GM10266 (cell line): ENCODE measurements around the gene ZC3H13.
A peak's percentile ranks its signal among the peaks of the same experiment; 100 is the strongest.

Experiments used
- DNase-seq: peaks from one replicate; pipeline ENCODE4 v3.0.0; 2012; ENCODE audit errors: extremely low spot score
- CTCF ChIP-seq: IDR thresholded peaks from 2 replicates; pipeline ENCODE4 v1.5.1; 2012; ENCODE audit warnings: mild to moderate bottlenecking, low read depth; ENCODE audit not compliant: control insufficient read depth, insufficient read depth; ENCODE audit errors: missing control alignments

Gene ZC3H13

DNA sequence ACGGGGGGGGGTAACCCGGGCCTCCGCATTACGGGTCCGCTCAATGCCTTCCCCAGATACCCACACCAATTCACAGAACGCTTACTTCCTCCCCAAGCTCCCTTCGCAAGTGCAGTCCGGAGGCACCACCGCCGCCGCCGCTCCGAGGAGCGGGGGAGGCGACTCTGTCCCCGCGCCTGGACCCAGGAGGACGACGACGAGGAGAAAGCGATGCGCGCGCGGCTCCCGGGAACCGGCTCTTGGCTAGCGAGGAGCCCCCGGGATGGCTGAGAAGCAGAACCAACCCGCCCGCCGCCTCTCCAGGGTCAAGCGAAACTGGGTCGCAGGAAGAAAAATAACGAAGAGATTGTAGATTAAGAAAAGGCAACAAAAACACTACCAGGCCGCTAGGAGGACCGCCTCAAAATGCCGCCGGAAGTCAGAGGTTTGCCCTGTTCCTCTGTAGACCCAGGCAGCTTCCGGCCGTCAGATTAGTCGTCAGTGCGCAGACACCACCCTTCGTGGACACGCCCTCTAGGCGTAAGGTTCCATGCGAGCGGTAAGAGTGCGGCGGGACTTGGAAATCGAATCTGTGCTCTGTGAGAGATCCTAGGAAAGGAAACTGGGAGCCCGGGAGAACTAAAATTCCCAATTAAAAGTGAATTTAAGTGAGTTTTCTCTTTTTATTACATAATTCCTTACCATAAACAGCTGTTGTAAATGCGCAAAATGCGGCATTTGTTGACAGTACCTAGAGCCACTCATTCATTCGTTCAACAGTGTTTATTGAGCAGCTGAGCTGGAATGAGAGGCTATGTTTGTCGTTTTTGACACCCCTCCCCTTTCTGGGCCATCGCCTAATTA is at the start of gene ZC3H13:
ZC3H13 (minus strand) TSS at position 428 of the 843 bp plus-strand sequence. CDS start 7,239 bp downstream, outside the sequence.
- TF ChIP-seq CTCF: peak; percentile 18

GRCh38 chr13:46102255-46102605 is 49.7 kb upstream of the ZC3H13 start:
- TF ChIP-seq CTCF: no peak

More for the DNA sequence above, at the start of gene ZC3H13:
- peak; percentile 87 for DNase-seq

DNA sequence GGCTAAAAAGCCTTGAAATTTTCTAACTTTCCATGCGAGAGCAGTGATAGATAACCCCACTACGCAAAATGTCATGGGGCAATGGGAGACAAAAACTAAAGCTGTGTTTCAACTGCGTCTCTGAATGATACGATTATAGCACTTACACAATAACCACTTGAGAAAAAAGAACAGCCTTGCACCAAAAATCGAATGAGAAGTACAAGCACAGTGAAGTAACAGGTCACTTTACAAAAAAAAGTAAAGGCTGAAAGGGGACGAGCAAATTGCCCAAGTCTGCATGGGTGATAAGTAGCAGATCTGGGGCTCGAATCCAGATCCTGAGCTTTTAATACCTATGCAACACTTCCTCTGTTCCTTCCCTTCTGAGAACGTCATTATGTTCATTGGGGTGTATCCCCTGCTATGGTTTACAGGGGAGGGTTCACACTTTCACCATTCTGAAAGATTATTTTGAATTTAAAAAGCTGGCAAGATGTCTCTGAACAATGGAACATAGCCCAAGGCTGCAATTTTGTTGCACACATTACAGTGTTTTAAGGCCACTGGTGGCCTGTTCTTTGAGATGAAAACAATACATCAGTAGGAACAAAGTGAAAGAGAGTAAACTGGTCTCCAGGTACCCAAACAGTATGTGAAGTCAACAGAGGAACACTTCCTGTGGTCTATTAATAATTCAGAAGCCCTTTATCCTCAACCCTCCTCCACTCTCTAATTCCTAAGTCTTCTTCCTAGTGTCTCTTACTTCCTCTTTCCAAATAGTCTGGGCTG is 49.1 kb upstream of the ZC3H13 start:
- no peak for TF ChIP-seq CTCF
- no peak for DNase-seq

More at GRCh38 chr13:46102255-46102605, 49.7 kb upstream of the ZC3H13 start:
- DNase-seq: no peak

DNA sequence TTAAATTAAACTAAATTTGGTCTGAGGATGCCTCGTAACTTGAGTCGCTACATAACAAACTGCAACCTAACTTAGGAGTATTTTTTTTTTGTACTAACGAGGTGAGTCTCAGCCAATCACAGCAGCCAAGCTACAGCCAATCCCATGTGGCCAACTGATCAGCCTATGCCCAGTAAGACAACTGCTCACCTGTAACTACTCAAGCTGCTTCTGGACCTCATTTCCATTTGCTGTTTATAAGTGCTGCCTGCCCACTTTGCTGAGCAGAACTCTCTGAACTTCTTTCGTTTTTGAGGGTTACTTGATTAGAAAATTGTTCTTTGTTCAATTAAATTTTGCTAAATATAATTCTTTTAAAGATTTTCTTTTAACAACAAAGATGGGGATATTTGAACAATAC is 48.5 kb upstream of the ZC3H13 start:
- DNase-seq: no peak
- no peak for TF ChIP-seq CTCF

GRCh38 chr13:46100191-46100815 is 47.8 kb upstream of the ZC3H13 start:
- DNase-seq: peak; percentile 54
- no peak for TF ChIP-seq CTCF

DNA sequence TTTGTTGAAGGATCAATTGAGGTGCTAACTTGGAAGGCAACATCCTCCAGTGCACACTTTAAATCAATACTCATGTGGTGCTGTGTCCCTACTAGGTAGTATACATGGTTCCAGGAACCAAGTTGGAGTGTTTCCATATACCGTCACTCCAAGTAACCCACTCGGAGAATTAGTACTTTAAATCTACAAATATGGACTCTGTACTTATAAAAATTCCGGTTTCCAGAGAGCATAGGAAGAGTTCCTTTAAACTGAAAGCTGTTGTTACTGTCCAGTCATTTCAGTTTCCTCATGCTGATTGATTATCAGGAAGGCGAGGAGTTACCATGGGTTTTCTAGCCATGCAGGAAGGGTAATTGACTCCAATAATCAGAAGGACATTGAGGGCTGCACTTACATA is 45.1 kb upstream of the ZC3H13 start:
- no peak for DNase-seq
- TF ChIP-seq CTCF: no peak
